WTC11 (cell line): ENCODE data around the gene MCF2L.

Experiments
- CTCF ChIP-seq: fragments of 200-600 bp; IDR thresholded peaks from 2 replicates; pipeline ENCODE4 v1.8.0; 2022; ENCODE audit warnings: antibody characterized with exemption
- SP1 ChIP-seq: sonication (generic); formaldehyde crosslinking; conservative IDR thresholded peaks from 2 replicates; pipeline ENCODE4 v1.8.1; 2022; ENCODE audit warnings: missing genetic modification reagents

DNA sequence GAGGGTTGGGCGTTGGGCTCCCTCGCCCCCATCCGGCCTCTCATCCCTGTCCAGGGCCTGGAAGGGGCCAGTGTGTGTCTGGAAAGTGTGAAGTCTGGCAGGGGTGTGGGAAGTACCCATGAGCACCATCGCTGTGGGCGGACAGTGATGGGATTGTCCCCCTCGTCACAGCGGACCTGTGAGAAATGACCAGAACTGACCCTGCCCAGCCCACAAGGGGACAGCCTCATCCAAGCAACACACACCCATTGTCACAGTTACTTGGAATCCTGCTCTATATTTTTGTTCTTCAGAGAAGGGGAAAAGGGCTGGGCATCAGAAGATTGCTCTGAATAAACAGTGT, 18.6 kb downstream of the MCF2L start:
- TF ChIP-seq SP1 (CRISPR knock-in tag) = no peak
- TF ChIP-seq CTCF = no peak
